Activated CD8-positive, alpha-beta memory T cell treated with anti-CD3 and anti-CD28 coated beads for 1 hour (primary cell): ENCODE measurements around the gene TUBG2.

ENCODE experiments used
- DNase-seq, 2 donors: peaks; one replicate each; pipeline ENCODE4 v3.0.0-alpha.2; 2020; ENCODE audit warnings: low read depth in 1 of 2; ENCODE audit errors: extremely low read depth in 1 of 2

The TUBG2 gene

DNA sequence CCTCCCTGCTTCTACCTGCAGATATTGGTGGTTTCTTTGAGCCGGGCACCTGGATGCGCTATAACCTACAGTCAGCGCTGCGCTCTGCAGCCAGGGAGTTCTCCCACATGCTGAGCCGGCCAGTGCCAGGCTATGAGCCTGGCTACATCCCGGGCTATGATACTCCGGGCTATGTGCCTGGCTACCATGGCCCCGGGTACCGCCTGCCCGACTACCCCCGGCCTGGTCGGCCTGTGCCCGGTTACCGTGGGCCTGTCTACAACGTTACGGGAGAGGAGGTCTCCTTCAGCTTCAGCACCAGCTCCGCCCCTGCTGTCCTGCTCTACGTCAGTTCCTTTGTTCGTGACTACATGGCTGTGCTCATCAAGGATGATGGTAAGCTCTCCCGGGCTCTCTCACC, 36.4 kb downstream of the TUBG2 start:
- DNase-seq = no peak

DNA sequence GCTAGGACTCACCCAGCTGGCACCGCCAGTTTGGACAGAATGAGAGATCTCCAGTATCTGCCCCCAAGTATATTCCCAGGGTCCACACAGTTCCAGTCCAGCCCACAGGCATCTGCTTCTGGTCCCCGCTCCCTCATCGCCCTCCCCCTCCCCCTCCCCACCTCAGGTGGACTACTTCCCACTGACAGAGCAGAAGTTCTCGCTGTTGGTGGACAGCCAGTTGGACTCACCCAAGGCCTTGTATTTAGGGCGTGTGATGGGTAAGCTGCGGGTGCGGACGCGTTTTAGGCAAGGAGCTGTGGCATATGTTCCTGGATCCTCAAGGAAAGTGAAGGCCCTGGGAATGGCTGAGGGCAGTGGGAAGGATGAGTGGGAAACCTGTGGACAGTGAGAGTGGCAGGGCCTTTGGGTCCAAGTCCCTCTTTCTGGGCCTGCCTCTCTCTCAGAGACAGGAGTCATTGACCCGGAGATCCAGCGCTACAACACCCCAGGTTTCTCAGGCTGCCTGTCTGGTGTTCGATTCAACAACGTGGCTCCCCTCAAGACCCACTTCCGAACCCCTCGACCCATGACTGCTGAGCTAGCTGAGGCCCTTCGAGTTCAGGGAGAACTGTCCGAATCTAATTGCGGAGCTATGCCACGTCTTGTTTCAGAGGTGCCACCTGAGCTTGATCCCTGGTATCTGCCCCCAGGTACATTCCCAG, 38.2 kb downstream of the TUBG2 start:
- no peak for DNase-seq

DNA sequence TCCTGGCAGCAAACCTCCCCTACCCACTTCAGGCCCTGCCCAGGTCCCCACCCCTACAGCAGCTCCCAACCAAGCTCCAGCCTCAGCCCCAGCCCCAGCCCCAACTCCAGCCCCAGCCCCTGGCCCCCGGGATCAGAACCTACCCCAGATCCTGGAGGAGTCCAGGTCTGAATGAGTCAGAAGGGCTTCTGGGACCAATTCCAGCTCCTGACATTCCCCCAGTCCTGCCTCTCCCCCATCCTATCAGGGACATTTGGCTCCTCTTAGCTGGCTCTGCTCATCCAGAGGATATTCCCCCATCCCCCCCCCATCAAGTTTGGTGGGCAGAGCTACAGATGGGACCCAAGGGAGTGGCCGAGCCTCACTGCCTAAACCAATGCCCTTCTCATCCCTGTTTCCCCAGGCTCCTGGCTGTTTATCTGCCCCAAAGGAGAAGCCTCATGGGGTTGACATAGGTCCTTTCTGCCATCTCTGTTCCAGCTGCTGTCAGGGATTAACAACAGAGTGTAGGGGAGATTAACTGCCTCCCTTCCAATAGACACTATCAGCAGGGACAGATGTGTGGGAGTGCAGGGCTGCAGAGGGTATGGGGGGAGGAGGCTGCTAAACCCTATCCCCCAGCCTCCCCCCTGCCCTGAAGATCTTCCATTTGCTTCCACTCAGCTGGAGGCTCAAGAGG, 39.8 kb downstream of the TUBG2 start:
- DNase-seq = no peak

DNA sequence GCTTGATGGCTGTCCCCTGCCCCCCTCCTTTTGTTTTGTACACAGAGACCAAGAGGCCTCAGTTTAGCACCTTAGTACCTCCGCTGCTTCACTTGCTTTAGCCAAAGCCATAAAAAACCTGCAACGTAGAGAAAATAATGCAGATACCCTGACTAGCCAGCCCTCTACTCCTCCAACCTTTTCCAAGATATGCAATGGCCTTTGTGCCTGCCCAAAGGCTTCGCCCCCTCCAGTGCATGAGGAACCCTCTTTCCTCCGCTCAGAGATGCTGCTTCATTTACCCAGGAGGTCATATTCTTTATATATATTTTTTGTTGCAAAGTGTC, 40.3 kb downstream of the TUBG2 start:
- DNase-seq = no peak

DNA sequence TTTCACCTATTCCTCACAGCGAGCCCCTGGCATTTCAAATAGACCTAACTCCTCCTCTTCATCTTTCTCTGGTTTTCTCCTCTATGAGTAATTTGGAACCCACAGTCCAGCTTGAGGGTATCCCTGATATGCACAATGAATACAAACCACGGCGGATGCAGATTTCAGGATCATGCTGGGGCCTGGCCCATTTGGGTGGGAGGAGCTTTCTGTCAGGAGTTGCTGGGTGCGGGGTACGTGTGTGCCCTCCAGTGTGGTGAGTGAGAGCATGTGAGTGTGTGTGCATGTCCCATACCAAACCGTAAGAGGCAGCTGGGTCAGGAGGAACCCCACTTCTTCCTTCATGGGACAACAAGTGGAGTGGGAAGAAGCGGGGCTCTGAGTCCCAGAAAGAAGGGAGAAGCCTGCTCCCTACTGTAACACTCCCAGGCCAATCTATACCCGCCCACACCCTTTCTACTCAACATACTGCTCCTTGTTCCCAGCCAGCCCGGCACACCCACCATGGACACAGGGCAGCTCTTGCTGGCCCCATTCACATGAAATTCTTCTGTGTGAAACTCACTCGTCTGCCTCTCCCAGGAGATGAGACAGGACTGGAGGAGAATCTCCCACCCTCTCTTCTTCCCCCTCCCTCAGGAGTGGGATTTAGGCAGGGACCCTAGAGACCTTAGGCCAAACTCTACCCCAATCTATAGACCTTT, 41.7 kb downstream of the TUBG2 start:
- no peak for DNase-seq

DNA sequence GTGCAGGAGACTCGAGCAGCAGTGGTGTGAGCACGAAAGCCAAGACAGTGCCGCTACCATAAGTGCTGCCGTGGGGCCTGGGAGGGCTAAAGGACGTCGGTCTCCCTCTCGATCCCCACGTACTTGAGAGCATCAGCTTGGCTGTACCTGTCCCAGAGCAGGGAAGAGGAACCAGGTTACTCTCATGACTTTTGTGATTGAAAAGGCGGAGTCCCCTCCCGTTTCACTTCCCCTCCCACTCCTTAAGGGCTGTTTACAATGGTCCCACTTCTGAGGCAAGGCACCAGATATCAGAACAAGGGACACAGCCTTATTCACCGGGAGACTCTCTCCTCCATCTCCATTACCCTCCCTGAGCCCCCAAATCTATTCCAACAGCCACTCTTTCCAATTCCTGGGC, 43.4 kb downstream of the TUBG2 start:
- DNase-seq = no peak

DNA sequence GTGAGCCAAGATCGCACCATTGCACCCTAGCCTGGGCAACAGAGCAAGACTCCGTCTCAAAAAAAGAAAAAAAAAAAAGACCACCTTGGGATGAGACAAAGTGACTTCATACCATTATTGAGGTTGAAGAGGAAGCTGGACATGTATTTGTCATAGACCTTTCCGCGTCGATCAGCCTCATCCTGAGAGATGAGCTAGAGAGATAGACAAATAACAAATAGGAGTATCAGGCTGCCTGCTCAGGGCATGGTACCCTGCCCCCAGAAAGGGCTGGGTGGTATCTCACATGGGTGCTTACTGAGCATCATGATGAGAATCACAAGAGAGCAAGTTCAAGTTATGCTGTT, 45.4 kb downstream of the TUBG2 start:
- no peak for DNase-seq

DNA sequence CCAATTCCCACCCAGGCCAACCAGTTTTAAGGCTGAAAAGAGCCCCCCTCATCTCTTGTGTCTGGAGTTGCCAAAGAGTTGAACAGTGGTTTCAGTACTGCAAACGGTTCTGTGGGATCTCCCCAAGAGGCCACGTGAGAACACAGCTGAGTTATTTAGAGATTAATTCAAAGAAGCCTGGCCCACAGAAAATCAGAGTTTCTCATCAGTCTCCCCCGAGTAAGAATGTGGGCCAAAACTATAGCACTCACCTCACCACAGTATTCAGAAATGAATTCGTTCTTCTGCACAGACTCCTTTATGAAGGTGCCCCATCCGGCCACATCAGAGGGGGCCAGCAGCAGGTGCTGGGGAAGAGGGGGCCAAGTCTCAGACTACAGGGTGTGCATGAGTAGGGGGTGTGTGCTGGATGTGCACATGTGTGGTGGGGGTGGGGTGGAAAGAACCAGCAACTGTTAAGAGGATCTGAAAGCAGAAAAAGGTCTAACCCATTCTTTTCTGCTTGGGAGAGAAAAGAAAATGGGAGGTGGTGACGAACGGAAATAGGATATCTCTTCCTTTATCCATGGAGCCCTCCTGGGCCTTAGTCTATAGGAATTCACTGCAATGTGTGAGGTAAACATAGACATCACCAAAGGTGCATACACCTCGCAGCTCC, 45.9 kb downstream of the TUBG2 start:
- DNase-seq = no peak

DNA sequence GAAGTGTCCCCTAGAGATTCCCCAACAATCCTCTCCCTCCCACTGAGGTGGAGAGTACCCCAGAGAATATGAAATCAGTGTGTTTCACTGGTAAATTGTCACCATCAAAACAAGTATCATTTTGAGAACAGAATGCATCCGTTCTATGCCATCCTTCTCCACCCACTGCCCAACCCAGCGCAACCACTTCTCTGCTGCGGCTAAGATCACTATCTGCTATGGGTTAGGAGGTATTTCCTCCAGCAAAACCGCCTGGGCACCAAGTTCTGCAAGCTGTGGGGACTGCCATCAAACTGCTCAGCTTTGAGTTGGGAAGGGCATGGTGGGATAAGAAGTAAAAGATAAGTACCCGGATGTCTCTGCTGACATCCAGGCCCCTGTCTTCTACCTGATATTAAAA, 47.6 kb downstream of the TUBG2 start:
- DNase-seq = peak in 1 of 2 donors; percentile 25

DNA sequence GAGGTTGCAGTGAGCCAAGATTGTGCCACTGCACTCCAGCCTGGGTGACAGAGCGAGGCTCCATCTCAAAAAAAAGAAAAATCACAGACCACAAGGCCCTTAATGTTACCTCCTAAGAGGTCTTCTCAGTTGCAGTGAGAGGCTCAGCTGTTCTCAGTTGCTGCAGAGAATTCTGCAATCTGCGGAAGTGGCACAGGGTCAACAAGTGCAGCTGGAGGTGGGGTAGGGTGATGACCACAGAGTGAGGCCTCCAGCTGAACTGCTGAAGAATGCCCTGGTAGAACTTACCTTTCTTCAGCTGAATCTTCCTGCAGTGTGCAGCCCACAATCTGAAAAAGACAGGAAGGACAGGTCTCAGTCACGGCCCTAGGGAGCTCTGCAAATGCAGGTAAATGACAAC, 49.5 kb downstream of the TUBG2 start:
- no peak for DNase-seq

DNA sequence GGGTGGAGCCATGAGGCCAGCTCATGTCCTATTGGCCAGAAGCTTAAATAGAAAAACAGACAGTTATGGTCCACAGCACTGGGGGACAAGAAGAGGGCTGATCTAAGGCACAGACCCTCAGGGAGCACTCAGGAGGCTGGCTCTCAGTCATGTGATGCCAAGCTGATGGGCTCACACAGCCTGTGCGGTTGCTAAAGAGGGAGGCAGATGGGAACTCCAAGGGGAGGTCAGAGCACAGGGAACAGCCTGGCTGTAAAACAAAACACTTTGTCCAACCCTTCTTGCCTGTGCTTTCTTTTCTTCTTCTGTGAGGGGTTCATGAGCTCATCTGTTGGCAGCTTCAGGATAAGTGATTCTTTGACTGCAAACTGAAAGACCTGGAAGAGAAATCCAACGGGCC, 50.5 kb downstream of the TUBG2 start:
- no peak for DNase-seq
